Right atrium auricular region (tissue), 2 donors: ENCODE results near the gene YAP1. TPM values are rescaled to one million over a fixed set of nuclear protein-coding genes. Genes with fewer than 3 reads are reported as not detected.
"Not testable (repeated sequence)": the region's sequence is repeated elsewhere in the genome, so short reads cannot be mapped to it uniquely, and the experiment has no call there.

Experiments used
- DNase-seq: peaks from one replicate; pipeline ENCODE4 v3.0.0-alpha.2; 2019; ENCODE audit warnings: low spot score
- H3K27ac ChIP-seq, 2 donors: fragments of 200-600 bp; sonication (generic); 1 replicate in 1 of 2; 2 replicates in 1 of 2; pipeline ENCODE4 v1.5.1; 2016 to 2019
- H3K27me3 ChIP-seq, 2 donors: fragments of 200-600 bp; sonication (generic); one replicate each; pipeline versions ENCODE4 v1.5.1 to v1.6.0; 2017 to 2019
- H3K36me3 ChIP-seq: fragments of 200-600 bp; sonication (generic); one replicate; pipeline ENCODE4 v1.5.1; 2016
- H3K4me1 ChIP-seq, 2 donors: fragments of 200-600 bp; sonication (generic); one replicate each; pipeline versions ENCODE4 v1.5.1 to v1.6.0; 2017 to 2019
- H3K4me3 ChIP-seq, 2 donors: fragments of 200-600 bp; sonication (generic); 1 replicate in 1 of 2; 2 replicates in 1 of 2; pipeline ENCODE4 v1.5.1; 2017 to 2019; ENCODE audit warnings: mild to moderate bottlenecking in 1 of 2, moderate library complexity in 1 of 2
- H3K9me3 ChIP-seq, 2 donors: fragments of 200-600 bp; sonication (generic); one replicate each; pipeline ENCODE4 v1.5.1; 2019
- CTCF ChIP-seq, 2 donors: fragments of 200-600 bp; sonication (generic); IDR thresholded peaks; one replicate each; pipeline ENCODE4 v1.5.1; 2019; ENCODE audit warnings: antibody characterized with exemption in 2 of 2
- total RNA-seq, 2 donors: library from RNA; depleted of rRNA; stranded (reverse); fragments of >200 nt; gene quantifications; one replicate each; pipeline ENCODE4 v1.1.0, GENCODE V29; 2016

YAP1 gene
- total RNA-seq, 2 donors from 2014 or later = 85.0 to 135 TPM

GRCh38 chr11:102194257-102194656 is 84.0 kb downstream of the YAP1 start:
- H3K27ac ChIP-seq = no peak overlapping the region
- H3K36me3 ChIP-seq = no peaks in the 10 kb centered on the region
- DNase-seq = no peak
- no peak overlapping the region for H3K4me3 ChIP-seq
- H3K9me3 ChIP-seq = no peaks in the 10 kb centered on the region
- H3K27me3 ChIP-seq = no peaks in the 10 kb centered on the region
- peaks cover 0 to 12% of the 10 kb centered on the region in 2 donors for H3K4me1 ChIP-seq
- TF ChIP-seq CTCF (IDR thresholded peaks at IDR 0.05) = no peak

GRCh38 chr11:102194990-102195389 is 84.7 kb downstream of the YAP1 start:
- no peak for TF ChIP-seq CTCF (IDR thresholded peaks at IDR 0.05)
- no peak overlapping the region for H3K27ac ChIP-seq
- no peak for DNase-seq
- H3K4me3 ChIP-seq = no peak overlapping the region
- peaks cover 0 to 12% of the 10 kb centered on the region in 2 donors for H3K4me1 ChIP-seq
- H3K9me3 ChIP-seq = no peaks in the 10 kb centered on the region
- no peaks in the 10 kb centered on the region for H3K27me3 ChIP-seq
- no peaks in the 10 kb centered on the region for H3K36me3 ChIP-seq

- no peak for TF ChIP-seq CTCF (IDR thresholded peaks at IDR 0.05)
- Histone ChIP-seq H3K36me3 (no peaks in the 10 kb centered on the region), H3K4me3 (no peak overlapping the region), H3K27me3 (no peaks in the 10 kb centered on the region), H3K27ac (no peak overlapping the region), H3K4me1 (peaks cover 0 to 12% of the 10 kb centered on the region in 2 donors), H3K9me3 (no peaks in the 10 kb centered on the region)
- DNase-seq = no peak
Measured at GRCh38 chr11:102196351-102196750, 86.1 kb downstream of the YAP1 start.

GRCh38 chr11:102196816-102197215 is 86.6 kb downstream of the YAP1 start:
- H3K27ac ChIP-seq = no peak overlapping the region
- no peak for TF ChIP-seq CTCF (IDR thresholded peaks at IDR 0.05)
- H3K27me3 ChIP-seq = no peaks in the 10 kb centered on the region
- peaks cover 0 to 12% of the 10 kb centered on the region in 2 donors for H3K4me1 ChIP-seq
- H3K4me3 ChIP-seq = no peak overlapping the region
- DNase-seq = no peak
- no peaks in the 10 kb centered on the region for H3K36me3 ChIP-seq
- H3K9me3 ChIP-seq = no peaks in the 10 kb centered on the region

- Histone ChIP-seq H3K4me1 (peaks cover 0 to 7% of the 10 kb centered on the region in 2 donors), H3K36me3 (no peaks in the 10 kb centered on the region), H3K9me3 (no peaks in the 10 kb centered on the region), H3K27ac (no peak overlapping the region), H3K4me3 (no peak overlapping the region), H3K27me3 (no peaks in the 10 kb centered on the region)
- DNase-seq = no peak
- no peak for TF ChIP-seq CTCF (IDR thresholded peaks at IDR 0.05)
Measured at GRCh38 chr11:102197670-102198139, 87.5 kb downstream of the YAP1 start.

GRCh38 chr11:102199673-102200072 is 89.4 kb downstream of the YAP1 start:
- Histone ChIP-seq H3K9me3 (no peaks in the 10 kb centered on the region), H3K27ac (no peak overlapping the region), H3K36me3 (no peaks in the 10 kb centered on the region), H3K4me3 (no peak overlapping the region), H3K4me1 (no peaks in the 10 kb centered on the region), H3K27me3 (no peaks in the 10 kb centered on the region)
- TF ChIP-seq CTCF (IDR thresholded peaks at IDR 0.05) = no peak
- no peak for DNase-seq

GRCh38 chr11:102200325-102200724 is 90.1 kb downstream of the YAP1 start:
- H3K9me3 ChIP-seq, DNase-seq, H3K4me3 ChIP-seq, H3K4me1 ChIP-seq, H3K27ac ChIP-seq, H3K36me3 ChIP-seq, H3K27me3 ChIP-seq: not testable (repeated sequence)
